ENCODE data around the gene CERT1. TPM values are rescaled to one million over a fixed set of nuclear protein-coding genes. Genes with fewer than 3 reads are reported as not detected.

The CERT1 gene
- total and polyA plus RNA-seq, 9 of the 15 experiments (the other 6 are each of a cell fraction or from before 2014, with no cell fraction given) = 3.4 to 24.7 (median 9.8) TPM

- TF ChIP-seq RREB1 (CRISPR knock-in tag; IDR thresholded peaks at IDR 0.05) (no peak), E2F4 (CRISPR knock-in tag; IDR thresholded peaks at IDR 0.05; ENCODE audit: low read depth) (no peak), CTBP1 (IDR thresholded peaks at IDR 0.05; ENCODE audit: borderline replicate concordance) (no peak), THAP12 (CRISPR knock-in tag; IDR thresholded peaks at IDR 0.05) (no peak), NR2C2 (CRISPR knock-in tag; IDR thresholded peaks at IDR 0.05) (no peak), NR2C2 (tag; IDR thresholded peaks at IDR 0.05) (no peak), POLR2G (IDR thresholded peaks at IDR 0.05; ENCODE audit: low read depth, low read length) (no peak), PHB (CRISPR knock-in tag; IDR thresholded peaks at IDR 0.05) (no peak)
These were observed 40.0 kb upstream of the CERT1 start (continued) for GRCh38 chr5:75551471-75551870.
